Stimulated activated CD8-positive, alpha-beta memory T cell treated with anti-CD3 and anti-CD28 coated beads, Interleukin-4, amount 100 ng/mL, for 48 hours (primary cell): ENCODE results near the gene SLC8A1.
"Not testable (repeated sequence)": the region's sequence is repeated elsewhere in the genome, so short reads cannot be mapped to it uniquely, and the experiment has no call there.

Experiments used
- DNase-seq: peaks from one replicate; pipeline ENCODE4 v3.0.0-alpha.2; 2020

Gene SLC8A1

DNA sequence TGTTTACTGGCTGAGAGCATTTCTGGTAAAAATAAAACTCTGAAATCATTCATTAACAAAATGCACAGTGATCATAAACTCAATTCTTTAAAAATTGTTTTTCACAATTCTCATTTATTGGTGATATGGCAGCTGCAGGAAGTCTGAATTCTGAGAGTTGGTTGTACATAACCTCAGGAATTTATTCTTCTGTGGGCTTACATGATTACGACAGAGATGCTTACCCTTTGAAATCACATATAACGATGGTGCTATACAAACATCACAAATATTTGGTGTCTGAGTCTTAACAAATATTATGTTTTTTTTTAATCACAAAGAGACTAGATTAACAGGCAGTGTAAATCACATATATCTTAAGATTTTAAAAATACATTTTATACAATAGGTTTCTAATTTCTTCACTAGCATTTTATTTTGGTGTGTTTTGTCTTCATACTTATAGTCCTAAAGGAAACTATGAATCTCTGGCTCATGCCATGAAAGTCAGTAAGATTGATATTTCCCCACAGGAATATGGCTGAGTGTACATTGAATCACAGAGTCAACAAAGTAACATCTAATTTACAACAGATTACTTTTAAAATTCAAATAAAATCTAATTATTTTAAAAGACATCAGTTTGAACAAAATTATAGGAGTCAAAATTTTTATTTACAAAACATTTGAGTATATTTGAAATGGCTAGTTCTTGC lies 354.1 kb downstream of the SLC8A1 start:
- no peak for DNase-seq

- DNase-seq = no peak
These were observed 355.5 kb downstream of the SLC8A1 start for GRCh38 chr2:40096360-40096759.

GRCh38 chr2:40095000-40095399 lies 356.9 kb downstream of the SLC8A1 start:
- no peak for DNase-seq

- DNase-seq = no peak
These were observed 357.4 kb downstream of the SLC8A1 start for GRCh38 chr2:40094451-40094850.

DNA sequence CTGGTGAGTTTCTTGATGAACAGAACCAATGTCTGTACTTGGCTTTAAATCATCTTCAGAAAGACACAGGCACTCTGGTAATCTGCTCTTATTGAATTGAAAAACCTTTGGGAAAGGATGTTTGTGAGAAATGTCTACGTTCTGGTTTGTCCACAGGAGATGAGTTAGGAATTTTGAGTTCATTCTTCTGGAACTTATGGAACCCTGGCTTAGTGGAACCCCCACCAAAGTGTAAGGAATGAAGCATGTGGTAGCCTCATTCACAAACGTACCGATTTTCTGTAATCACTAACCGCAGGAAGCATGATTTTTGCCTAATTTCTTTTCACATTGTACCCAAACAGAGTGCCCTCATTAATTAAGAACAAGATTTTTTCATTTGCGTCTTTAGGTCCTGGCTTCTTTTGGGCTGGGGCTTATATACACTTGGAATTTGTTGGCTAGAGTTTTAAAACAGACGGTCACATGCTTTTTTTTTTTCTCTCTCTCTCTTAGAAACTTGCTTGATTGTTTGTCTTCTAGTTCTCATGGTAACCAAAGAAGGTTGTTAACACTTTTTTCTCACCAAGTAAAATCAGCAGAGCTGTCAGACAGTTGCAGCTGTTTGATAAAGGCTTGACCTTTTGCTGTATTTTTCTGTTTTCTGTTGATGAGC lies 358.7 kb downstream of the SLC8A1 start:
- no peak for DNase-seq

DNA sequence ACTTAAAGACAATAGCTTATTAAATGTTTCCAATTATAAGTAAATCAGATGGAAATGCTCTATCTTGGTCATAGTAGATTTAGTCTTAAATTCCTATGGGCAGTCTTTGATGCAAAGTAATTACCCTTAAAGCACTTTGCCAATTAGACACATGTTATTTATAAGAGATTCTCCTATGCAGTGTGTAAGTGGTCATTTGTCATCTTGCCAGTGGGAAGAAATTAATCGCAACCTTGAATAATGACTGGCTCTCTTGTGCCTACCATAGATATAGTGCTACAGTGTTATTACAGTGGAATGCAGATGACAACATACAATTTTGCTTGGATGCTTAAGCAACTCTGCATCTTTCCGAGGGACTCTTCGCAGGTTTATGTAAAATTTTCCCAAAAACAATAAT lies 361.8 kb downstream of the SLC8A1 start:
- no peak for DNase-seq

DNA sequence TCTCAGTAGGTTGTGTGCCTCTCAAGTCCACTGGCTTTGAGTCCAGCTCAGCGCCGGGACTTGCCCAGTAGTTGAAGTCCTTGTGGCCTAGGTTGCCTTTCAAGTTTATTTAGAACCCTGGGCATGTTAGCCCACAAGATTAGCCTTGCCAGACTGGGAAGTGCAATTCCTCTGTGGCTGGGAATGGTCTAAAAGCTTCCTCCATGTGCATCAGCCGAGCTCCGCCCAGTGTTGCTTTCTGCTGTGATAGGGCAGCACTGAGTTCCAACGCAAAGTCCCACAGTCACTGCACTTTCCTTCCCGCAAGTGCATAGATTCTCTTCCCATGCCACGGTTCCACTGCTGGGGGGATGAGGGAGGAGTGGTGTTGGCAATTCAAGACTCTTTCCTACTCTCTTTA lies 364.0 kb downstream of the SLC8A1 start:
- no peak for DNase-seq

DNA sequence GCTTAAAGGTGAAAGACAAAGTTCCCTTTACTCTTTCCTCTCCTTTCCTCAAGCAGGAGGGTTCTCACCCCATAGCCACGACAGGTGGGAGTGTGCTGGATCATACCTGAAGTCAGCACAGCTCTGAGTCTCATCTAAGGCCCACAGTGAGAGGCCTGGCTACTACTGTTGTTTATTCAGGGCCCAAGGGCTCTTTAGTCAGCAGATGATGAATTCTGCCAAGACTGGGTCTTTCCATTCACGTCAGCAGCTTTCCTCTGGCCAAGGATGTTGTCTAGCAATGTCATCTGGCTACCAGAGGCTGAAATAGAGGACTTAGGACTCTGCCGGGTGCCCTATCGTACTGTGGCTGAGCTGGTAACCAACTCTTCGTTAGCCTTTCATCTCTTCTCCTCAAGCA lies 364.5 kb downstream of the SLC8A1 start:
- DNase-seq = no peak

- no peak for DNase-seq
These were observed 366.1 kb downstream of the SLC8A1 start for GRCh38 chr2:40085786-40086185.

DNA sequence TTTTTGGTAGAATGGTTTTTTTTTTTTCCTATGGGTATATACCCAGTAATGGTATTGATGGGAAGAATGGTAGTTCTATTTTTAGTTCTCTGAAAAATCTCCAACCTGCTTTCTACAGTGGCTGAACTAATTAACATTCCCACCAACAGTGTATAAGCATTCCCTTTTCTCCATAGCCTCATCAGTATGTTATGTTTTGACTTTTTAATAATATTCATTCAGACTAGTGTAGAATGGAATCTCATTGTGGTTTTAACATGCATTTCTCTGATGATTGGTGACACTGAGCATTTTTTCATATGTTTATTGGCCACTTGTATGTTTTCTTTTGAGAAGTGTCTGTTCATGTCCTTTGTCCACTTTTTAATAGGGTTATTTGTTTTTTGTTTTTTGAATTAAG lies 378.6 kb downstream of the SLC8A1 start:
- DNase-seq = not testable (repeated sequence)

DNA sequence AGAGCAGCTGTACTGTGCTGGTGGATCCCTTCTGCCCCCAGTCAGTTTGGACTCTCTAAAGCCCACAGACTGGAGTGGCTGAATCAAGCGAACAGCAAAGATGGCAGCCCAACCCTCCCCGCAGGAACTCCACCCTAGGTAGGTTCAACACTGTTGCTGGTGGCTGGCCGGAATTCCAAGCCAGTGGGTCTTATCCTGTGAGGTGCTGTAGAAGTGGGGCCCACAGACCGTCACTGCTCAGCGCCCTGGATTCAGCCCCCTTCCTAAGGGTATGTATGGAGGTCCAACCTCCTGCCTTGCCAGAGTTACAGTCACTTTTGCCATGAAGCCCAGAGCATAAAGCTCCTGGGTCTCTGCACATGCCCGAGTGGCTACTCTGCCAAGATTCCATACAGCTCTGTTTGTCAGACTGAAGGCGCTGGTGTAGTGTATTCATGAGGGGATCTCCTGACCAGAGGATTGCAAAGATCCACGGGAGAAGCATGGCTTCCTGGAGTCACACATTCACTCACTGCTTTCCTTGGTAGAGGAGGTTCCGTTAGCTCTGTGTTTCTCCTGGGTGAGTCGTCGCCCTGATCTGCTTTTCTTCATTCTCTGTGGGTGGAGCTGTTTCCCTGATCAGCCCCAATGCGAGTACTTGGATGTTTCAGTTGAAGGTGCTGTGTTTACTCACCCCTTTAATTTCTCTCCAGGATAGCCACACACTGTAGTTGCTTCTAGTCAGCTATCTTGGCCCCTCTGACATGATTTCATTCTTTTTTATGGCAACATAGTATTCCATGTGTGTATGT lies 379.3 kb downstream of the SLC8A1 start:
- no peak for DNase-seq

GRCh38 chr2:40062381-40062780 lies 389.5 kb downstream of the SLC8A1 start:
- no peak for DNase-seq

GRCh38 chr2:40049781-40050180 lies 402.1 kb downstream of the SLC8A1 start:
- DNase-seq = no peak

DNA sequence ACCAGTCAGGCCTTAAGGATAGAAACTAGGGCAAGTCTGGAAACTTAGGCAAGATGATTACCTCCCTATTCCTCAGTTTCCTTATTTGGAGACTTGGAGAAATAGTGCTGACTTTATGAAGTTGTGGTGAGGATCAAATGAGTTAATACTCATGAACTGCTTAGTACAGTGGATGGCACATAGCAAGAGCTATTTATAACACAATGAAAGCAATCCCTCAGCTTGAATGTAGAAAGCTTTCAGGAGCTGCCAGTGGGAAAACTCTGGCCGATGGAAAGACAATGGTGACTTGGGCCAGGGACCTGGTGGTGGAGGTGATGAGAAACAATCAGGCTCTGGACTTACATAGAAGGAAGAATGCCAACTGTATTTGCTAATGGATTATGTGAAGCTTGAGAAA lies 403.4 kb downstream of the SLC8A1 start:
- DNase-seq = no peak

GRCh38 chr2:40047406-40047805 lies 404.5 kb downstream of the SLC8A1 start:
- no peak for DNase-seq
